Liver (tissue), 9 donors: ENCODE data around the gene POMT1. TPM values are rescaled to one million over a fixed set of nuclear protein-coding genes. Genes with fewer than 3 reads are reported as not detected.

Experiments
- DNase-seq: peaks from one replicate; pipeline ENCODE4 v3.0.0-alpha.2; 2017; ENCODE audit warnings: low spot score
- H3K27ac ChIP-seq, 2 donors: one replicate each; pipeline ENCODE4 v1.7.0; 2013; ENCODE audit warnings: inconsistent platforms in 2 of 2, low read length in 2 of 2, control low read depth in 1 of 2, low read depth in 1 of 2, mild to moderate bottlenecking in 1 of 2
- H3K27me3 ChIP-seq, 4 donors: one replicate each; pipeline versions ENCODE4 v1.6.1 to v1.7.0; 2013; ENCODE audit warnings: low read length in 3 of 4, inconsistent platforms in 1 of 4, mild to moderate bottlenecking in 1 of 4, moderate library complexity in 1 of 4; ENCODE audit not compliant: control insufficient read depth in 4 of 4, insufficient read depth in 4 of 4
- H3K36me3 ChIP-seq, 4 donors: one replicate each; pipeline versions ENCODE4 v1.6.1 to v1.7.0; 2013; ENCODE audit warnings: low read length in 3 of 4, mild to moderate bottlenecking in 3 of 4, low read depth in 1 of 4, moderate library complexity in 1 of 4; ENCODE audit not compliant: control insufficient read depth in 4 of 4, insufficient read depth in 3 of 4
- H3K4me1 ChIP-seq, 4 donors: one replicate each; pipeline versions ENCODE4 v1.6.1 to v1.7.0; 2013; ENCODE audit warnings: low read length in 3 of 4, mild to moderate bottlenecking in 3 of 4, moderate library complexity in 1 of 4; ENCODE audit not compliant: control insufficient read depth in 4 of 4, insufficient read depth in 4 of 4
- H3K4me3 ChIP-seq, 3 donors: one replicate each; pipeline versions ENCODE4 v1.6.1 to v1.7.0; 2013; ENCODE audit warnings: low read length in 3 of 3, control low read depth in 1 of 3, low read depth in 1 of 3, mild to moderate bottlenecking in 1 of 3
- H3K9ac ChIP-seq, 2 donors: one replicate each; pipeline ENCODE4 v1.7.0; 2013; ENCODE audit warnings: low read length in 2 of 2, mild to moderate bottlenecking in 2 of 2, moderate library complexity in 2 of 2, control low read depth in 1 of 2, low read depth in 1 of 2
- H3K9me3 ChIP-seq, 4 donors: one replicate each; pipeline versions ENCODE4 v1.6.1 to v1.7.0; 2013; ENCODE audit warnings: low read length in 3 of 4; ENCODE audit not compliant: control insufficient read depth in 4 of 4
- EGR1 ChIP-seq, 2 donors: IDR thresholded peaks; 2 replicates each; pipeline ENCODE4 v1.6.1; 2016 to 2018; ENCODE audit warnings: antibody characterized with exemption in 2 of 2, low read depth in 2 of 2
- FOXA1 ChIP-seq: IDR thresholded peaks from 2 replicates; pipeline ENCODE4 v1.6.1; 2016; ENCODE audit warnings: antibody characterized with exemption
- FOXA2 ChIP-seq: IDR thresholded peaks from 2 replicates; pipeline ENCODE4 v1.6.1; 2016; ENCODE audit warnings: antibody characterized with exemption
- GABPA ChIP-seq, 2 donors: IDR thresholded peaks in 1 of 2; conservative IDR thresholded peaks in 1 of 2; 2 replicates each; pipeline ENCODE4 v1.6.1; 2016; ENCODE audit warnings: antibody characterized with exemption in 2 of 2, mild to moderate bottlenecking in 1 of 2, moderate library complexity in 1 of 2
- HNF4A ChIP-seq, 2 donors: conservative IDR thresholded peaks; 2 replicates each; pipeline ENCODE4 v1.6.1; 2016; ENCODE audit warnings: antibody characterized with exemption in 2 of 2, mild to moderate bottlenecking in 2 of 2
- HNF4G ChIP-seq: IDR thresholded peaks from 2 replicates; pipeline ENCODE4 v1.6.1; 2016; ENCODE audit warnings: antibody characterized with exemption
- JUND ChIP-seq, 2 donors: IDR thresholded peaks; 2 replicates each; pipeline ENCODE4 v1.6.1; 2016; ENCODE audit warnings: antibody characterized with exemption in 2 of 2
- NR2F2 ChIP-seq: IDR thresholded peaks from 2 replicates; pipeline ENCODE4 v1.6.1; 2016; ENCODE audit warnings: antibody characterized with exemption
- RAD21 ChIP-seq, 2 donors: IDR thresholded peaks; 2 replicates each; pipeline ENCODE4 v1.6.1; 2016; ENCODE audit warnings: antibody characterized with exemption in 2 of 2, mild to moderate bottlenecking in 2 of 2
- RXRA ChIP-seq, 2 donors: IDR thresholded peaks; 2 replicates each; pipeline ENCODE4 v1.6.1; 2017 to 2018; ENCODE audit warnings: antibody characterized with exemption in 2 of 2, mild to moderate bottlenecking in 1 of 2
- SP1 ChIP-seq: IDR thresholded peaks from 2 replicates; pipeline ENCODE4 v1.6.1; 2018; ENCODE audit warnings: antibody characterized with exemption, mild to moderate bottlenecking
- TAF1 ChIP-seq: conservative IDR thresholded peaks from 2 replicates; pipeline ENCODE4 v1.6.1; 2016; ENCODE audit warnings: antibody characterized with exemption, mild to moderate bottlenecking
- YY1 ChIP-seq: IDR thresholded peaks from 2 replicates; pipeline ENCODE4 v1.6.1; 2016; ENCODE audit warnings: antibody characterized with exemption, mild to moderate bottlenecking
- WGBS: extraction: QIAGEN DNeasy Blood & Tissue Kit; methylation state at CpG from one replicate; pipeline ENCODE4 v1.1.7; 2013; 5-methylcytosine and 5-hydroxymethylcytosine counted together
- polyA plus RNA-seq, 2 donors: library from polyadenylated mRNA; stranded (reverse) in 1 of 2; unstranded in 1 of 2; fragments of 200-250 nt in 1 of 2; fragments of >200 nt in 1 of 2; fragmentation: Nextera tagmentation in 1 of 2; extraction: Ambion mirVana in 1 of 2; gene quantifications; one replicate each; pipeline versions ENCODE4 v1.2.1 to v1.2.3, GENCODE V29; 2013 to 2015
- total RNA-seq, 2 donors: library from RNA; depleted of rRNA; stranded (reverse); fragments of >200 nt; gene quantifications; one replicate each; pipeline ENCODE4 v1.2.3, GENCODE V29; 2014
- TF ChIP-seq, protein P1 (sequence below): IDR thresholded peaks from 2 replicates; pipeline ENCODE4 v1.6.1; 2016; ENCODE audit warnings: antibody characterized with exemption, mild to moderate bottlenecking
- TF ChIP-seq, protein P2 (sequence below): IDR thresholded peaks from 2 replicates; pipeline ENCODE4 v1.6.1; 2016; ENCODE audit warnings: antibody characterized with exemption
- TF ChIP-seq, protein P3 (sequence below): IDR thresholded peaks from 2 replicates; pipeline ENCODE4 v1.6.1; 2016; ENCODE audit warnings: antibody characterized with exemption
- TF ChIP-seq, protein P4 (sequence below): IDR thresholded peaks from 2 replicates; pipeline ENCODE4 v1.6.1; 2016; ENCODE audit warnings: antibody characterized with exemption
- TF ChIP-seq, protein P5 (sequence below): fragments of 150-350 bp; IDR thresholded peaks from 2 replicates; pipeline ENCODE4 v1.5.1; 2017; ENCODE audit warnings: improper control_type of control experiment, low read depth, low read length; ENCODE audit not compliant: missing input control
- donor health status: healthy.
- donor health status: healthy.
- donor health status: healthy.
- donor health status: healthy.
- donor health status: healthy.

POMT1 gene
- total and polyA plus RNA-seq, 4 donors: 11.2 to 14.2 (median 11.6) TPM

DNA sequence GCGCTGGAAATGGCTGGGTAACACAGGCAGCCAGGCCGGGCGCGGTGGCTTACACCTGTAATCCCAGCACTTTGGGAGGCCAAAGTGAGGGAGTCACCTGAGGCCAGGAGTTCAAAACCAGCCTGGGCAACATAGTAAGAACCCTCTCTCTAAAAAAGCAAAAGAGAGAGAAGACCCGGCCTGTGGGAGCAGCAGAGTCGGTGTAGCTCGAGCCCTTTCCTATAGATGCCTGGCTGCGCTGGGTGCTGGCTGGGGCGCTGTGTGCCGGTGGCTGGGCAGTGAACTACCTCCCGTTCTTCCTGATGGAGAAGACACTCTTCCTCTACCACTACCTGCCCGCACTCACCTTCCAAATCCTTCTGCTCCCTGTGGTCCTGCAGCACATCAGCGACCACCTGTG is 19.1 kb downstream of the POMT1 start (continued):
- TF ChIP-seq, protein P1, sequence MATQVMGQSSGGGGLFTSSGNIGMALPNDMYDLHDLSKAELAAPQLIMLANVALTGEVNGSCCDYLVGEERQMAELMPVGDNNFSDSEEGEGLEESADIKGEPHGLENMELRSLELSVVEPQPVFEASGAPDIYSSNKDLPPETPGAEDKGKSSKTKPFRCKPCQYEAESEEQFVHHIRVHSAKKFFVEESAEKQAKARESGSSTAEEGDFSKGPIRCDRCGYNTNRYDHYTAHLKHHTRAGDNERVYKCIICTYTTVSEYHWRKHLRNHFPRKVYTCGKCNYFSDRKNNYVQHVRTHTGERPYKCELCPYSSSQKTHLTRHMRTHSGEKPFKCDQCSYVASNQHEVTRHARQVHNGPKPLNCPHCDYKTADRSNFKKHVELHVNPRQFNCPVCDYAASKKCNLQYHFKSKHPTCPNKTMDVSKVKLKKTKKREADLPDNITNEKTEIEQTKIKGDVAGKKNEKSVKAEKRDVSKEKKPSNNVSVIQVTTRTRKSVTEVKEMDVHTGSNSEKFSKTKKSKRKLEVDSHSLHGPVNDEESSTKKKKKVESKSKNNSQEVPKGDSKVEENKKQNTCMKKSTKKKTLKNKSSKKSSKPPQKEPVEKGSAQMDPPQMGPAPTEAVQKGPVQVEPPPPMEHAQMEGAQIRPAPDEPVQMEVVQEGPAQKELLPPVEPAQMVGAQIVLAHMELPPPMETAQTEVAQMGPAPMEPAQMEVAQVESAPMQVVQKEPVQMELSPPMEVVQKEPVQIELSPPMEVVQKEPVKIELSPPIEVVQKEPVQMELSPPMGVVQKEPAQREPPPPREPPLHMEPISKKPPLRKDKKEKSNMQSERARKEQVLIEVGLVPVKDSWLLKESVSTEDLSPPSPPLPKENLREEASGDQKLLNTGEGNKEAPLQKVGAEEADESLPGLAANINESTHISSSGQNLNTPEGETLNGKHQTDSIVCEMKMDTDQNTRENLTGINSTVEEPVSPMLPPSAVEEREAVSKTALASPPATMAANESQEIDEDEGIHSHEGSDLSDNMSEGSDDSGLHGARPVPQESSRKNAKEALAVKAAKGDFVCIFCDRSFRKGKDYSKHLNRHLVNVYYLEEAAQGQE: no peak
- no peak for TF ChIP-seq HNF4G
- TF ChIP-seq JUND (IDR thresholded peaks at IDR 0.05): no peak

DNA sequence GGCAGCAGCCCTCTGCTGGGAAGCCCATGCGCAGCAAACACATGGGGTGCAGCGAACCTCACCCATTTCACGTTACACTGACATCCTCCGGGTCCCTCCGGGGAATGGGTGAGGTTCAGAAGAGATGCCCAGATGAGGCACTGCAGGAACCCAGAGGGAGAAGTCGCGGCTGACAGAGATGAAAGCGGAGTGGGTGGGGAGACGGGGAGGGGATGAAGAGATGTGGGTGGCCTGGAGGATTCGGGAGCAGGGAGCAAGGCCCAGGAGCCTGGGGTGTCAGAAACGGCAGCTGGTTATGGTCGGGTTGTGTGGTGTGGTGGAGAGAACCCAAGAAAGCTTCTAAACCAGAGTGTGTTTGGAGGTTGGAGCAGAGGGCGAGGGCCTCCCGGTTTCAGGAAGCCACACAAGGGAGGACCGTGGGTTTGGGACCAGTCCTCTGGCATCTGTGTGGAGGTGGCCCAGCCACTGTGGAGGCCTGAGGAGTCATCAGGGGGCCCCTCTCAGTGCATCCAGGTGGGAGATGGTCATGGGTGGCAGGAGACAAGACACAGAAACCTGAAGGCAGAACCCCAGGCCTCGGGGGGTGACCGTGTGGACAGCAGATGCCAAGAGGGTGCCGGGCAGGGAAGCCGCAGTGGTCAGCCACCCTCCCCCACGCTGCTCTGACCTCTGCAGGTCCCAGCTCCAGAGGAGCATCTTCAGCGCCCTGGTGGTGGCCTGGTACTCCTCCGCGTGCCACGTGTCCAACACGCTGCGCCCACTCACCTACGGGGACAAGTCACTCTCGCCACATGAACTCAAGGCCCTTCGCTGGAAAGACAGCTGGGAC is 19.8 kb downstream of the POMT1 start:
- H3K27ac ChIP-seq: no peak overlapping the region
- H3K4me1 ChIP-seq: no peaks in the 10 kb centered on the region
- H3K36me3 ChIP-seq: peaks cover 10 to 86% (median 42%) of the 10 kb centered on the region in 4 donors
- no peak for DNase-seq
- no peak overlapping the region for H3K4me3 ChIP-seq
- no peaks in the 10 kb centered on the region for H3K9me3 ChIP-seq
- no peaks in the 10 kb centered on the region for H3K27me3 ChIP-seq
- 96% methylated on average over 29 of the region's 29 CpGs for WGBS
- no peak overlapping the region for H3K9ac ChIP-seq
- TF ChIP-seq EGR1 (IDR thresholded peaks at IDR 0.05; ENCODE audit: low read depth in 2 of 2) (no peak), RXRA (IDR thresholded peaks at IDR 0.05) (no peak), HNF4G (no peak), YY1 (no peak), JUND (IDR thresholded peaks at IDR 0.05) (no peak), GABPA (IDR thresholded peaks at IDR 0.05 in 1 of 2, conservative IDR thresholded peaks at IDR 0.05 in 1 of 2) (no peak), FOXA2 (no peak), FOXA1 (no peak), SP1 (no peak), HNF4A (conservative IDR thresholded peaks at IDR 0.05) (no peak), TAF1 (no peak), NR2F2 (no peak)
- TF ChIP-seq, protein P2, sequence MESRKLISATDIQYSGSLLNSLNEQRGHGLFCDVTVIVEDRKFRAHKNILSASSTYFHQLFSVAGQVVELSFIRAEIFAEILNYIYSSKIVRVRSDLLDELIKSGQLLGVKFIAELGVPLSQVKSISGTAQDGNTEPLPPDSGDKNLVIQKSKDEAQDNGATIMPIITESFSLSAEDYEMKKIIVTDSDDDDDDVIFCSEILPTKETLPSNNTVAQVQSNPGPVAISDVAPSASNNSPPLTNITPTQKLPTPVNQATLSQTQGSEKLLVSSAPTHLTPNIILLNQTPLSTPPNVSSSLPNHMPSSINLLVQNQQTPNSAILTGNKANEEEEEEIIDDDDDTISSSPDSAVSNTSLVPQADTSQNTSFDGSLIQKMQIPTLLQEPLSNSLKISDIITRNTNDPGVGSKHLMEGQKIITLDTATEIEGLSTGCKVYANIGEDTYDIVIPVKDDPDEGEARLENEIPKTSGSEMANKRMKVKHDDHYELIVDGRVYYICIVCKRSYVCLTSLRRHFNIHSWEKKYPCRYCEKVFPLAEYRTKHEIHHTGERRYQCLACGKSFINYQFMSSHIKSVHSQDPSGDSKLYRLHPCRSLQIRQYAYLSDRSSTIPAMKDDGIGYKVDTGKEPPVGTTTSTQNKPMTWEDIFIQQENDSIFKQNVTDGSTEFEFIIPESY: no peak
- TF ChIP-seq, protein P3, sequence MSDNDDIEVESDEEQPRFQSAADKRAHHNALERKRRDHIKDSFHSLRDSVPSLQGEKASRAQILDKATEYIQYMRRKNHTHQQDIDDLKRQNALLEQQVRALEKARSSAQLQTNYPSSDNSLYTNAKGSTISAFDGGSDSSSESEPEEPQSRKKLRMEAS: no peak

DNA sequence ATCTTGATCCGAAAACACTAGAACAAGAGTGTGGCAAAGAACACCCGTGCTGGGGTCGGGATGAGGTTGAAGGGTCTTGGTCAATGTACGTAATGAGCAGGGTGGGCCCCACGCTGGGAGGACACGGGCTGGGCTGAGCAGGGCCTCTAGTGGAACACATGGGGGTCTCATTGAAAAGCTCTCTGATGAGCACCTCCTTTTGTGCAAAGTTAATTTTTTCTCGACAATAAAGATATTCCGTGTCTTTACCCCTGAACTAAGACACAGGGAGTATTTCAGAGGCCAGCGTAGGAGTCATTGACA is 20.3 kb downstream of the POMT1 start:
- peaks cover 11 to 89% (median 43%) of the 10 kb centered on the region in 4 donors for H3K36me3 ChIP-seq
- no peak for TF ChIP-seq GABPA (IDR thresholded peaks at IDR 0.05 in 1 of 2, conservative IDR thresholded peaks at IDR 0.05 in 1 of 2)
- TF ChIP-seq EGR1 (IDR thresholded peaks at IDR 0.05; ENCODE audit: low read depth in 2 of 2): no peak
- TF ChIP-seq, protein P4, sequence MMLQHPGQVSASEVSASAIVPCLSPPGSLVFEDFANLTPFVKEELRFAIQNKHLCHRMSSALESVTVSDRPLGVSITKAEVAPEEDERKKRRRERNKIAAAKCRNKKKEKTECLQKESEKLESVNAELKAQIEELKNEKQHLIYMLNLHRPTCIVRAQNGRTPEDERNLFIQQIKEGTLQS: no peak
- no peak for TF ChIP-seq SP1
- TF ChIP-seq FOXA2: no peak
- no peak for TF ChIP-seq FOXA1
- TF ChIP-seq NR2F2: no peak
- no peak for TF ChIP-seq RXRA (IDR thresholded peaks at IDR 0.05)
- no peak for TF ChIP-seq JUND (IDR thresholded peaks at IDR 0.05)
- TF ChIP-seq, protein P2: no peak
- TF ChIP-seq, protein P5, sequence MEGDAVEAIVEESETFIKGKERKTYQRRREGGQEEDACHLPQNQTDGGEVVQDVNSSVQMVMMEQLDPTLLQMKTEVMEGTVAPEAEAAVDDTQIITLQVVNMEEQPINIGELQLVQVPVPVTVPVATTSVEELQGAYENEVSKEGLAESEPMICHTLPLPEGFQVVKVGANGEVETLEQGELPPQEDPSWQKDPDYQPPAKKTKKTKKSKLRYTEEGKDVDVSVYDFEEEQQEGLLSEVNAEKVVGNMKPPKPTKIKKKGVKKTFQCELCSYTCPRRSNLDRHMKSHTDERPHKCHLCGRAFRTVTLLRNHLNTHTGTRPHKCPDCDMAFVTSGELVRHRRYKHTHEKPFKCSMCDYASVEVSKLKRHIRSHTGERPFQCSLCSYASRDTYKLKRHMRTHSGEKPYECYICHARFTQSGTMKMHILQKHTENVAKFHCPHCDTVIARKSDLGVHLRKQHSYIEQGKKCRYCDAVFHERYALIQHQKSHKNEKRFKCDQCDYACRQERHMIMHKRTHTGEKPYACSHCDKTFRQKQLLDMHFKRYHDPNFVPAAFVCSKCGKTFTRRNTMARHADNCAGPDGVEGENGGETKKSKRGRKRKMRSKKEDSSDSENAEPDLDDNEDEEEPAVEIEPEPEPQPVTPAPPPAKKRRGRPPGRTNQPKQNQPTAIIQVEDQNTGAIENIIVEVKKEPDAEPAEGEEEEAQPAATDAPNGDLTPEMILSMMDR: no peak
- TF ChIP-seq, protein P3: no peak
- no peak for TF ChIP-seq HNF4G
- no peak for TF ChIP-seq TAF1
- no peak for TF ChIP-seq RAD21 (IDR thresholded peaks at IDR 0.05)
- no peak for TF ChIP-seq YY1
- no peak for TF ChIP-seq HNF4A (conservative IDR thresholded peaks at IDR 0.05)
- H3K9me3 ChIP-seq: no peaks in the 10 kb centered on the region
- H3K27ac ChIP-seq: no peak overlapping the region
- H3K4me3 ChIP-seq: no peak overlapping the region
- H3K27me3 ChIP-seq: no peaks in the 10 kb centered on the region
- 95% methylated on average over 9 of the region's 9 CpGs for WGBS
- no peaks in the 10 kb centered on the region for H3K4me1 ChIP-seq
- DNase-seq: no peak
- H3K9ac ChIP-seq: no peak overlapping the region
